ENCODE data around the gene HINFP. TPM values are rescaled to one million over a fixed set of nuclear protein-coding genes. Genes with fewer than 3 reads are reported as not detected.

Gene HINFP
- total and polyA plus RNA-seq, 9 of the 15 experiments (the other 6 are each of a cell fraction or from before 2014, with no cell fraction given), result 13.8 to 34.1 (median 22.5) TPM

- TF ChIP-seq ZHX1 (conservative IDR thresholded peaks at IDR 0.05; ENCODE audit: low read length) (no peak), MXI1 (IDR thresholded peaks at IDR 0.05; ENCODE audit: low read depth, low read length) (peak; percentile 79), RBM17 (IDR thresholded peaks at IDR 0.05; ENCODE audit: borderline replicate concordance, low read depth, low read length) (no peak), ZC3H11A (IDR thresholded peaks at IDR 0.05; ENCODE audit: low read depth, low read length) (no peak), SETDB1 (IDR thresholded peaks at IDR 0.05; ENCODE audit: low read length) (no peak), RBM25 (IDR thresholded peaks at IDR 0.05; ENCODE audit: low read depth, low read length, severe bottlenecking) (no peak), ZNF280B (CRISPR knock-in tag; IDR thresholded peaks at IDR 0.05) (no peak), SNRNP70 (optimal IDR thresholded peaks at IDR 0.05; ENCODE audit: low read depth, low read length) (no peak), ARID4B (CRISPR knock-in tag; IDR thresholded peaks at IDR 0.05) (no peak), THRB (CRISPR knock-in tag; conservative IDR thresholded peaks at IDR 0.05) (no peak), NCOA6 (IDR thresholded peaks at IDR 0.05) (no peak), GTF2B (IDR thresholded peaks at IDR 0.05; ENCODE audit: extremely low read depth, insufficient read length) (no peak), ZNF3 (CRISPR knock-in tag; IDR thresholded peaks at IDR 0.05) (no peak), SMAD2 (IDR thresholded peaks at IDR 0.05; ENCODE audit: low read depth, low read length) (no peak)
Measured at GRCh38 chr11:119087747-119088241, 33.6 kb upstream of the HINFP start (continued).
